HEK293T (cell line): ENCODE measurements around the gene DNAH12.

Source experiments
- ARNT ChIP-seq: fragments of 450-650 bp; IDR thresholded peaks from 2 replicates; pipeline ENCODE4 v1.6.1; 2017; ENCODE audit warnings: mild to moderate bottlenecking
- FOXM1 ChIP-seq: fragments of 450-650 bp; IDR thresholded peaks from 2 replicates; pipeline ENCODE4 v1.6.1; 2017; ENCODE audit warnings: mild to moderate bottlenecking, borderline replicate concordance
- NFRKB ChIP-seq: fragments of 450-650 bp; IDR thresholded peaks from 2 replicates; pipeline ENCODE4 v1.6.1; 2016; ENCODE audit warnings: mild to moderate bottlenecking, moderate library complexity
- SP1 ChIP-seq: fragments of 450-650 bp; IDR thresholded peaks from 2 replicates; pipeline ENCODE4 v1.6.1; 2017
- TARDBP ChIP-seq: fragments of 450-650 bp; IDR thresholded peaks from 2 replicates; pipeline ENCODE4 v1.6.1; 2016
- ZNF384 ChIP-seq: fragments of 450-650 bp; IDR thresholded peaks from 2 replicates; pipeline ENCODE4 v1.6.1; 2016

GRCh38 chr3:57577801-57578200, 33.7 kb upstream of the DNAH12 start:
- TF ChIP-seq ZNF384 (no peak), ARNT (no peak), SP1 (no peak), TARDBP (no peak), NFRKB (no peak), FOXM1 (no peak)
